ENCODE measurements around the gene RNF26.

RNF26 gene

DNA sequence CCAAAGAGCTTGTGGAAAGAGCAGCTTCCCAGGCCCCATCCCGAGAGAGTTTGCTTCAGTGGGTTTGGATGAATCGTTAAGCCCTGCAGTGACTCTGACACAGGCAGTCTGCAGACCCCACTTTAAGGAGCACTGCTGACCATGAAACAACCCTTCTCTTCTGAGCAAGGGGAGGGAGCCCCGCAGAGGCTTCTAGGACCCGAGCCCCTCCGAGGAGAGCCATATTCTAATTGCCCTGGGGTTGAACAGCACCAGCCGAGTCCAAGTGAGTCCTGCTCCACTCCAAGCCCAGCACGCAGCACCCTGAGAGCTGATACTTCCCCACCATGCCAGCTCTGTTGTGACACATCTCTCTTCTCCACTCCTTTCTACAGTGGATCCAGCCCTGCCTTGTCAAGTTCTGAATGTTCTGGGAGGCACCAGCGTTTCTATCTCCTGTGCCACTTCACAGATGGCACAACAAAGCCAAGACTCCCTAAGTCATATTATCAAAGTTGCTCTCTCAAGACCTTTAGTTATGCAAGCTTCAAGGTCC lies 36.8 kb downstream of the RNF26 start:
- Histone ChIP-seq H3K4me3 (ENCODE audit: insufficient read depth, low read length, poor library complexity, severe bottlenecking) (no peak overlapping the region), H3K27ac (ENCODE audit: low read depth, low read length) (no peak overlapping the region), H3K4me2 (ENCODE audit: low read depth, low read length, poor library complexity, severe bottlenecking) (no peak overlapping the region)

GRCh38 chr11:119371778-119372182 lies 37.5 kb downstream of the RNF26 start:
- Histone ChIP-seq H3K27me3 (ENCODE audit: low read length) (no peaks in the 10 kb centered on the region), H3F3A (ENCODE audit: insufficient read depth) (no peaks in the 10 kb centered on the region), H3K9me2 (replicated peaks; ENCODE audit: insufficient read depth, low read length) (no peaks in the 10 kb centered on the region), H2AFZ (ENCODE audit: low read depth, low read length, severe bottlenecking) (no peak overlapping the region), H4K20me1 (ENCODE audit: low read depth, low read length) (no peaks in the 10 kb centered on the region), H3K36me3 (ENCODE audit: low read length) (no peaks in the 10 kb centered on the region), H3K4me2 (ENCODE audit: low read depth, low read length, poor library complexity, severe bottlenecking) (no peak overlapping the region), H3K9ac (ENCODE audit: low read length) (no peak overlapping the region), H3K27ac (ENCODE audit: low read depth, low read length) (no peak overlapping the region), H3K4me3 (ENCODE audit: insufficient read depth, low read length, poor library complexity, severe bottlenecking) (no peak overlapping the region), H3K9me3 (ENCODE audit: insufficient read depth, low read length) (no peaks in the 10 kb centered on the region), H3K79me2 (ENCODE audit: insufficient read depth, low read length) (no peaks in the 10 kb centered on the region)
- TF ChIP-seq, protein P1, sequence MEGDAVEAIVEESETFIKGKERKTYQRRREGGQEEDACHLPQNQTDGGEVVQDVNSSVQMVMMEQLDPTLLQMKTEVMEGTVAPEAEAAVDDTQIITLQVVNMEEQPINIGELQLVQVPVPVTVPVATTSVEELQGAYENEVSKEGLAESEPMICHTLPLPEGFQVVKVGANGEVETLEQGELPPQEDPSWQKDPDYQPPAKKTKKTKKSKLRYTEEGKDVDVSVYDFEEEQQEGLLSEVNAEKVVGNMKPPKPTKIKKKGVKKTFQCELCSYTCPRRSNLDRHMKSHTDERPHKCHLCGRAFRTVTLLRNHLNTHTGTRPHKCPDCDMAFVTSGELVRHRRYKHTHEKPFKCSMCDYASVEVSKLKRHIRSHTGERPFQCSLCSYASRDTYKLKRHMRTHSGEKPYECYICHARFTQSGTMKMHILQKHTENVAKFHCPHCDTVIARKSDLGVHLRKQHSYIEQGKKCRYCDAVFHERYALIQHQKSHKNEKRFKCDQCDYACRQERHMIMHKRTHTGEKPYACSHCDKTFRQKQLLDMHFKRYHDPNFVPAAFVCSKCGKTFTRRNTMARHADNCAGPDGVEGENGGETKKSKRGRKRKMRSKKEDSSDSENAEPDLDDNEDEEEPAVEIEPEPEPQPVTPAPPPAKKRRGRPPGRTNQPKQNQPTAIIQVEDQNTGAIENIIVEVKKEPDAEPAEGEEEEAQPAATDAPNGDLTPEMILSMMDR (IDR thresholded peaks at IDR 0.05; ENCODE audit: insufficient read depth, low read length, poor library complexity, severe bottlenecking), result peak; percentile 25
- TF ChIP-seq EZH2phosphoT487 (conservative IDR thresholded peaks at IDR 0.05; ENCODE audit: low read length), result no peak

More for the DNA sequence above, 36.8 kb downstream of the RNF26 start:
- no peak overlapping the region for H2AFZ ChIP-seq (ENCODE audit: low read depth, low read length, severe bottlenecking)
- no peak overlapping the region for H3K9ac ChIP-seq (ENCODE audit: low read length)
- TF ChIP-seq, protein P1 (IDR thresholded peaks at IDR 0.05; ENCODE audit: insufficient read depth, low read length, poor library complexity, severe bottlenecking), result no peak
- TF ChIP-seq EZH2phosphoT487 (conservative IDR thresholded peaks at IDR 0.05; ENCODE audit: low read length), result no peak
- no peaks in the 10 kb centered on the region for H4K20me1 ChIP-seq (ENCODE audit: low read depth, low read length)
- H3F3A ChIP-seq (ENCODE audit: insufficient read depth), result no peaks in the 10 kb centered on the region
- H3K36me3 ChIP-seq (ENCODE audit: low read length), result no peaks in the 10 kb centered on the region
- no peaks in the 10 kb centered on the region for H3K9me2 ChIP-seq (replicated peaks; ENCODE audit: insufficient read depth, low read length)
- H3K79me2 ChIP-seq (ENCODE audit: insufficient read depth, low read length), result no peaks in the 10 kb centered on the region
- H3K9me3 ChIP-seq (ENCODE audit: insufficient read depth, low read length), result no peaks in the 10 kb centered on the region
- no peaks in the 10 kb centered on the region for H3K27me3 ChIP-seq (ENCODE audit: low read length)

GRCh38 chr11:119372260-119373058 lies 38.1 kb downstream of the RNF26 start:
- Histone ChIP-seq H3K4me3 (ENCODE audit: insufficient read depth, low read length, poor library complexity, severe bottlenecking) (no peak overlapping the region), H3F3A (ENCODE audit: insufficient read depth) (no peaks in the 10 kb centered on the region), H3K9me2 (replicated peaks; ENCODE audit: insufficient read depth, low read length) (no peaks in the 10 kb centered on the region), H4K20me1 (ENCODE audit: low read depth, low read length) (no peaks in the 10 kb centered on the region), H3K79me2 (ENCODE audit: insufficient read depth, low read length) (no peaks in the 10 kb centered on the region), H3K9ac (ENCODE audit: low read length) (no peak overlapping the region), H3K27me3 (ENCODE audit: low read length) (no peaks in the 10 kb centered on the region), H2AFZ (ENCODE audit: low read depth, low read length, severe bottlenecking) (no peak overlapping the region), H3K36me3 (ENCODE audit: low read length) (no peaks in the 10 kb centered on the region), H3K9me3 (ENCODE audit: insufficient read depth, low read length) (no peaks in the 10 kb centered on the region), H3K27ac (ENCODE audit: low read depth, low read length) (no peak overlapping the region), H3K4me2 (ENCODE audit: low read depth, low read length, poor library complexity, severe bottlenecking) (no peak overlapping the region)
- TF ChIP-seq EZH2phosphoT487 (conservative IDR thresholded peaks at IDR 0.05; ENCODE audit: low read length), result no peak
- TF ChIP-seq, protein P1 (IDR thresholded peaks at IDR 0.05; ENCODE audit: insufficient read depth, low read length, poor library complexity, severe bottlenecking), result no peak
